ENCODE measurements around the gene NPAS2.

The NPAS2 gene

DNA sequence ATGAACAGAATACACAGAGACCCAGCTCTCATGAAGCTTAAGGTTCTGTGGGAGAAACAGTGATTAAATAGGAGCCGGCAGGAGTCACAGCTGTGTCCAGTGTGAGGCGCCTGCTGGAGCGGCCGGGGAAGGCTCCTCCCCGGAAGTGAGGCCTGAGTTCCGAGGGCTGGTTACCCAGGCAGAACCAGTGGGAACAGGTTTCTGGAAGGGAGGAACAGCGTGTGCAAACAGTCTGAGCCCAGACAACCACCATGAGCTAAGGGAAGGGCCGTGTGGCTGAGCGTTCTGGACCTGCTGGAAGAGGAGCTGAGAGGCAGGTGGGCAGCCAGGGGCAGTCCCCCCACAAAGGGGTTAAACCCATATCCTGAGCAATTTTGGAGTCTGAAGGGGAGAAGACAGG lies 26.0 kb upstream of the NPAS2 start:
- no peak for DNase-seq (ENCODE audit: low read depth in 2 of 2)

DNA sequence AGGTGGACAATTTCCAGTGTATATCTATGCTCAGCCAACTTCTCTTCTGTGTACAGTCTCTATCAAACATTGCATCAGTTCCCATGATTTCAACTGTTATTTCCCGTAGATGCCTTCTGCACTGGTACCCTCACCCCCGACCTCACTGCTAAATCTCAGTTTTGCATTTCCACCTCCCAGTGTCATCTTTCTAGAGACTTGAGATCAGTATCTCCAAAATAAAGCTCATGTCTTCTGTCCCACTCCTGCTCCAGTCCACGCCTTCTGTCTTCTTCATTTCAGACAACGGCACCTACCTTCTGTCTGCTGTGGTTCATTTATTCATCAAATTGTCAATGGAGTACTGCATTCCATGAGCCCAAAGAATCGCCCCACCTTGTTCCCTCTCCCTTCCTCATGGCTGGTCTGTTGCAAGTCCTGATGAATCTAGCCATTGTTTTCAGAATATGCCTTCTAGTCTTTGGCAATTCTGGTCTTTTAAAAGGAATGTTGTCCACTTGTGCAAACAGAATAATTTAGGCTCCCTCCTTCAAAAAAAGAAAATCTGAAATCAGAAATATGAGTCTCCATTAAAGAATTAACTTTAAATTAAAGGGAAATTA lies 23.3 kb upstream of the NPAS2 start:
- no peak for DNase-seq (ENCODE audit: low read depth in 2 of 2)

DNA sequence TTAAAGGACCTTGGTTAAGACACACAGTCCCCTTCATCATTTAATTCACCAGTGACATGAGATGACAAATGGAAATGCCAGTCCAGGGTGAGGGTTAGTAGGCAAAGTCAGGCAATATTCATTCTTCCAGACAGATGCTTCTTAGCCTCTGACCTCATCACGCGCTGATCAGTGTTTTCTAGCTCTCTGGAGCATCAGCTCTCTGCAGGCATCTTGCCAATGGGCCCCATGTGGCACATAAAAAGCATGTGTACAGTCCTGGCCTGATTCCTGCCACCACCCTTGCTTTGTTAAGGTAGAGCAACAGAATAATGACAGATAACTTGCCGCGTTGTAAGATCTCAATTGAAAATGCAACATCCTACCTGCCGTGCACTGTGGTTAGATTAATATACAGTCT lies 20.3 kb upstream of the NPAS2 start:
- no peak for DNase-seq (ENCODE audit: low read depth in 2 of 2)

DNA sequence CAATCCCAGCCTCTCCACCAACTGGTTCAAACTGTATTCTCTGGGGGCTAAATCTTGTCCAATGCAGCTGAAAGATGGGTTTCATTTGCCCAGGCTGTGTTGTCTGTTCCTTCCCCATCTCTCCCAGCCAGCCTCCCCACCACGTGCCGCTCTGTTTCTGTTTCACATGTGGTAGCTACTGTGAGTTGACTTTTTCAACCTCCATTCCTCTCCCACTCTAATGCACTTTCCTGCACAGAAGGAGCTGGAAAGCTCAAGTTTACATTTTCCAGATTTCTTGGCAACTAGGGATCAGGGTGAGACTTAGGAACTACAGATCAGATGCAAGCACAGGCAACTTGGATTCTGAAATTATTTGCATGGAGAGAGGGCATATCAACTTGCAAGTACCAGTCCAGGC lies 19.0 kb upstream of the NPAS2 start:
- DNase-seq (ENCODE audit: low read depth in 2 of 2): no peak

GRCh38 chr2:100801402-100801801 lies 18.5 kb upstream of the NPAS2 start:
- DNase-seq (ENCODE audit: low read depth in 2 of 2): no peak

DNA sequence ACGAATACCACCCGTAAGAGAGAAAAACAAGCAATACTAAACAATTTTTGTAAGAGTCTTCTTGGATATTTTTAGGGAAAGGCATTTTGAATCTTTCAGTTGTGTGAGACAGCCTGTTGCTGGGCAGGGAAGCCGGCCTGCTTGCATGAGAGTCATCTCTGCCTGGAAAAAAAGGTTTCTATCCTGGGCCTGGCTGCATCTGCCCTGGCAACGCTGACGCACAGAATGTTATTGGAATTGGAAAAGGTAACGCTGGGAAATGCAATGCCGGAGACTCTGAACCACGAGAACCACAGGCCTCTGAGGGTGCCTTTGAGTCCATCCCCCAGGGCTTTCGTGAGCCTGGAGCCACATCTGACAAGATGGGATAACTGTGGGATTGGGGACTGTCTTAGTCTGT lies 17.9 kb upstream of the NPAS2 start:
- DNase-seq (ENCODE audit: low read depth in 2 of 2): no peak

- no peak for DNase-seq (ENCODE audit: low read depth in 2 of 2)
Measured at GRCh38 chr2:100803334-100803733, 16.6 kb upstream of the NPAS2 start.

DNA sequence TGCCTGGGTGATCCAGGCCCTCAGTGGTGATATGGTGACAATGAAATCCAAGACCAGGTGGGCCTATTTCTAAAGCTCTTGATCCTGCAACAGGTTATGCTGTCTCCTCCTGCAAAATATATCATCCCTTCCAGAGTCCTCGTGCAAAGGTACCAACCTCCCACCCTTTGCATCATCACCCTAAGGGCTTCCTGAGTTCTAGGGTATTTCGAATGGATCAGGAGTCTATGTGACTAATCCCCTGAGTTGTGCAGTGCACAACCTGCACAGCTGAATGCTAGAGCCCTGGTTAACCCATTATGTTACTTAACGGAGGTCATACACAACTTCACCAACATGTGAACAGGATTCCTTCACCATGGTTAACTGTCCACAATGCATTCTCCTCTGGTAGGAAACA lies 13.4 kb upstream of the NPAS2 start:
- DNase-seq (ENCODE audit: low read depth in 2 of 2): no peak

GRCh38 chr2:100807707-100808106 lies 12.2 kb upstream of the NPAS2 start:
- DNase-seq (ENCODE audit: low read depth in 2 of 2): no peak

GRCh38 chr2:100808582-100808981 lies 11.4 kb upstream of the NPAS2 start:
- no peak for DNase-seq (ENCODE audit: low read depth in 2 of 2)

DNA sequence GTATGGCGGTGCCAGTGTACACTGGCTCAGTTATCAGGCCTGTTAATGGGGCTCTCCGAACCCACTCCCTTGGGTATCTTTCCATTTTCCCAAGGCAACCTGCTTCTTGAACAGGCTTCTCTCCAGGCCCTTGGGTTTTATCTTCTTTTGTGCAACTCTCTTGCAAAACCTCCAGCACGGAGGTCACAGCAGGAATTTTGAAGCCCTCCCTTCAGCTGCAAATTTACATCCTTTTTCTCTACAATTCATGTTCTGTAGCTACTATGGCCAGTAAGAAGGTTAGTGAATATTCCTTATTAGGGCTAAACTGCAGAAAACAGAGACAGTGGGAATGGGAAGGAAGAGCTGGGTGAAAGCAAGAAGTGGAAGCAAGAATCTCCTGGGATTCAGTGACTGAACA lies 10.4 kb upstream of the NPAS2 start:
- DNase-seq (ENCODE audit: low read depth in 2 of 2): no peak

GRCh38 chr2:100810603-100811145 lies 9.3 kb upstream of the NPAS2 start:
- no peak for DNase-seq (ENCODE audit: low read depth in 2 of 2)

DNA sequence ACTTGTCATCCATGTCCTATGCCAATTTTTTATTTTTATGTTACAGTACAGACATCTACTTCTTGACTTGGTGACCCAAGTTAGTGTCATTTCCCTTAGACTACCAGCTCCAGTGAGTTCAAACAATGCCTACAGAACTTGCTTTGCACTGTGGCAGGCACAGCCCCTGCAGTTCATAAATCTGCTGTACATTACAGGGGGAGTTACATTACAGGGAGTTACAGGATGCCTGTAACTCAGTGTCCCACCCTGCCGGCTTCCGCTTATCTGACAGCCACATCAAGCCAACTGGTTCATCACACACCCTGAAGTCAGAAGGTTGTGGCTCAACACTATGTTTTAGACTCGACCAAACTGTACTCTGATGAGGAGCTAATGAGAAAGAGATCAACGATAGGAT lies 7.8 kb upstream of the NPAS2 start:
- DNase-seq (ENCODE audit: low read depth in 2 of 2): no peak

DNA sequence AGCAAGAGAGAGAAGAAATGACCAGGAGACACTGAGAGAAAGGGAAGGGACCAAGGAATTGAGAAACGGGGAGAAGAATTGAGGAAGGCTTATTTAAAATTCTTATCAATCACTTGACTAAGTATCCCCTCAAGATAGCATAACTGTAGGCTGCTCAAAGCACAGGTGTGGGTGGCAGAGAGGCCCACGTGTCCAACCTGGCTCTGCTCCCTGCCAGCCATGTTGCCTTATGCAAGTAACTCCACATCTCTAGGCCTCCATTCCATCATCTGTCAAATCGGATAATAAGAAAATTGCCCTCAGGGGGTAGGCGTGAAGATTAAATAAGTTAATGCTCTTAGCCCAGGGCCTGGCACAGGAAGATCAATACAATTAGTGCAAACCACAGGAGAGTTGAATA lies 7.4 kb upstream of the NPAS2 start:
- DNase-seq (ENCODE audit: low read depth in 2 of 2): no peak

- DNase-seq (ENCODE audit: low read depth in 2 of 2): no peak
Measured at GRCh38 chr2:100813527-100813926, 6.4 kb upstream of the NPAS2 start.

DNA sequence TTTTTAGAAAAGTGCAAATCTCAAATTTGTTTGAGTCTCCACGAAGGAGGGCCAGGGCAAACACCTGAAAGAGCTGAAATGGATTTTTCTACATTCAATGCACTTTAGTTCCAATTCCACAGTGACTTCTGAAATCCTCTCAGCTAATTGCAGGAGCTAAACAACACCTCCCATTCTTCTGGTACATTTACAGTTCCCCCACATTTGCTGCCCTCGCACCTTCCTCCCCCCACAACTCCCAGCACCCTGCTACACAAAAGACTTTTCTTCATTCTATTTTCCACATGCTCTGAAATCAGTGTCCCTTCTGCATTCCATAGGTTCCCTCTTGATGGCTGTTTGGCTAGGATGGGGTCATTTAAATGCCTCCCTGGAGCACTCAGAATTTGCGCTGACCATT lies 5.9 kb upstream of the NPAS2 start:
- DNase-seq (ENCODE audit: low read depth in 2 of 2): no peak

DNA sequence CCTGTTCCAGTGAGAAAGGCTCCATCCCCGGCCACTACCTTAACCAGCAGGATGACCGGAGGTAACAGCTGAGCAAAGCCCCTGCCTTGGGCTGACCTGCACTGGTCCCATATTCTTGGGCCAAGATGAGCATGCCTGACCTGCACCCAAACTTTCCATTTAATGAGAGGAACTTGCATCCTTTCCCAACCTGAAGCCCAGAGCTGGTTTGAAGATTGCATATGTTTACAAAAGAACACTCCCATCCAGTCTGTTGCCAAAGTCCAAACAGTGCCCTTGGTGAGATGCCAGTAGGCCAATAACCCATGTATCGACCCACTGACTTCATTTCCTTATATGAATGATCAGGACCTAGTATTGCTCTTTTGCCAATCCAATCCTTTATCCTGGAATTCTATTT lies 5.5 kb upstream of the NPAS2 start:
- DNase-seq (ENCODE audit: low read depth in 2 of 2): no peak

- DNase-seq (ENCODE audit: low read depth in 2 of 2): no peak
Measured at GRCh38 chr2:100817388-100817985, 2.5 kb upstream of the NPAS2 start.

DNA sequence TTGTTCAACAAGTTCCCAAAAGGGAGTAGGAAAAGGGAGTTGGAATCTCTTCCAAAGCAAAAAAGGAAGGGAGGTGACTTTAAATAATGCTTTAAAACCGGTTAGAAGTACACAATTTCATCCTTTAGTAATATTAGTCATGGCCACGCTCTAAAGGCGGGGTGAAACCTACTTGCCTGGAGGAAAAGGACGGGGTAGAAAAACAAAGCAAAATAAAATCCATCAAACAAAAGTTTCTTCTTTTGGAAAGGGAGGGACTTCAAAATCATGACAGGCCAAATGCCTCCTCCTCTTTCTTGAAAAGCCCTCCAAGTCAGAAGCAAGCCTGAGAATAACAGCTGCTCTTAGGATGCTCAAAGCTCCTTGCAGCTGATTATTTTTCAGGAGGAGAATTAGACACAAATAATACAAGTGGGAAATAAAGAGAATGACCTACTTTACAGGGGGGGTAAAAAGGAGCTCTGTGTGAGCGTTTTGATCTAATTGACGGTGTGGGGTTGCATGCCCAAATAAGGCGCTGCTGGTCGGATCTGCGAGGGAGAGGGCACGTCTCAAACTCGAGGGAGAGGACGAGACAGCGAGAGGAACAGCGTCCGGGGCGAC lies 1.8 kb upstream of the NPAS2 start:
- DNase-seq (ENCODE audit: low read depth in 2 of 2): no peak

DNA sequence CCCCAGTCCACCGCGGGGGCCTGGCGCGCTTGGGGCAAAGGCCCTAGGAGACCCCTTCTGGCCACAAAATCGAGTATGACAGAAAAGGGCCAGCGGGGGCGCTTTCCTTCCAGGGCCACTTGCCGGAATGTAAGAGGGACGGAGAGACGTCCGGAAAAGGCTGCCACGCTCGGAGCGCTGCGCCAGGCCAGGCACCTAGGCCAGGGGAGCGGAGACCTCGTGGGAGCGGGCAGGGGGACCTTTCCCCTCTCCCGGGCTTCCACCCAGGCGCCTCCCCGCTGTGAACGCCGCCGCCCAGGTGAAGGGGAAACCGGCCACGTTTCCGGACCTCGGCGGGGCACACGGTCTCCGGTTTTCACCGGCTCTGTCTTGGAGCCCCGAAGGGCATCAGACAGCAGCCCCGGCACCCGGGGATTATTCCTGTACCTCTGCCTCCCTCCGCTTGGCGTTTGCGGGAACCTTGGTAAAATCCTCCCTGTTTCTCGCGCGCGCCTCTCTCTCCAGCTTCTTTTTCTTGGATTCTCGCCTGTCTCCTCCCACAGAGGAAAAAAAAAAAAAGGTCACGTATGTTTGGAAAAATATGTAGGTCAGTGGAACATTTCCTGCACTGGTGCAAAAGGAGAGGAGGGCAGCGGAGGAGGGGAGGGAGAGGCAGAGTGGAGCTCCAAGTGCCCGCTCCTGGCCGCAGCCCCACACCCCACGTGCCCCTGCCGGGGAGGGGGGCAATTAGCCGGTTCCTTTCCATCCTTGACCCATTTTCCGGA lies 1.2 kb upstream of the NPAS2 start:
- no peak for DNase-seq (ENCODE audit: low read depth in 2 of 2)

GRCh38 chr2:100820273-100820522 lies 259 bp downstream of the NPAS2 start:
- DNase-seq (ENCODE audit: low read depth in 2 of 2): no peak

GRCh38 chr2:100820523-100821254 lies 750 bp downstream of the NPAS2 start:
- DNase-seq (ENCODE audit: low read depth in 2 of 2): no peak
